ENCODE results near the gene SV2C. TPM values are rescaled to one million over a fixed set of nuclear protein-coding genes. Genes with fewer than 3 reads are reported as not detected.

The SV2C gene
- total and polyA plus RNA-seq, 2 of the 13 experiments (the other 11 are each of a cell fraction or from before 2014, with no cell fraction given), result not detected

GRCh38 chr5:76371960-76372322, 288.8 kb downstream of the SV2C start:
- intact Hi-C loops (cut with micrococcal nuclease; ENCODE audit: unreplicated experiment), result no loop called here
- TF ChIP-seq ELF3 (CRISPR knock-in tag; IDR thresholded peaks at IDR 0.05) (no peak), NCOA1 (CRISPR knock-in tag; IDR thresholded peaks at IDR 0.05) (no peak), ZNF30 (CRISPR knock-in tag; IDR thresholded peaks at IDR 0.05) (no peak), ZEB1 (IDR thresholded peaks at IDR 0.05; ENCODE audit: insufficient replicate concordance, low read depth) (no peak), SALL1 (CRISPR knock-in tag; IDR thresholded peaks at IDR 0.05) (peak; percentile 34), SAFB2 (CRISPR knock-in tag; IDR thresholded peaks at IDR 0.05; ENCODE audit: borderline replicate concordance, low read depth) (no peak), ZBTB3 (CRISPR knock-in tag; IDR thresholded peaks at IDR 0.05; ENCODE audit: borderline replicate concordance, low read depth) (no peak), ZFP37 (CRISPR knock-in tag; IDR thresholded peaks at IDR 0.05; ENCODE audit: borderline replicate concordance) (no peak), ZNF362 (CRISPR knock-in tag; IDR thresholded peaks at IDR 0.05; ENCODE audit: borderline replicate concordance) (0 out of 2 replicates have a peak, but pooled peaks have one; percentile 49), ZMAT3 (CRISPR knock-in tag; conservative IDR thresholded peaks at IDR 0.05) (no peak), ZNF773 (CRISPR knock-in tag; IDR thresholded peaks at IDR 0.05; ENCODE audit: borderline replicate concordance) (no peak), ZNF432 (CRISPR knock-in tag; IDR thresholded peaks at IDR 0.05; ENCODE audit: borderline replicate concordance) (no peak), RCOR2 (CRISPR knock-in tag; IDR thresholded peaks at IDR 0.05) (no peak), RARA (CRISPR knock-in tag; IDR thresholded peaks at IDR 0.05) (peak; percentile 48; the same call in 1 of the 2 replicates), ELF4 (CRISPR knock-in tag; IDR thresholded peaks at IDR 0.05; ENCODE audit: borderline replicate concordance) (no peak), ZNF841 (CRISPR knock-in tag; IDR thresholded peaks at IDR 0.05; ENCODE audit: borderline replicate concordance) (no peak), PRPF4 (IDR thresholded peaks at IDR 0.05; ENCODE audit: low read depth, low read length, poor library complexity, severe bottlenecking) (no peak), KDM4B (CRISPR knock-in tag; IDR thresholded peaks at IDR 0.05) (no peak), JUNB (CRISPR knock-in tag; IDR thresholded peaks at IDR 0.05; ENCODE audit: borderline replicate concordance) (no peak), ZIK1 (CRISPR knock-in tag; IDR thresholded peaks at IDR 0.05; ENCODE audit: borderline replicate concordance, low read depth) (no peak), ZNF652 (CRISPR knock-in tag; IDR thresholded peaks at IDR 0.05; ENCODE audit: borderline replicate concordance, low read depth) (no peak), RBAK (CRISPR knock-in tag; IDR thresholded peaks at IDR 0.05) (peak; percentile 92), GATAD2A (CRISPR knock-in tag; IDR thresholded peaks at IDR 0.05) (0 out of 2 replicates have a peak, but pooled peaks have one; percentile 8), ZNF333 (CRISPR knock-in tag; IDR thresholded peaks at IDR 0.05; ENCODE audit: borderline replicate concordance) (no peak), ZBTB7A (CRISPR knock-in tag; IDR thresholded peaks at IDR 0.05) (no peak), ZNF12 (CRISPR knock-in tag; IDR thresholded peaks at IDR 0.05) (peak; percentile 84), ZNF878 (CRISPR knock-in tag; IDR thresholded peaks at IDR 0.05) (no peak), SOX5 (CRISPR knock-in tag; IDR thresholded peaks at IDR 0.05; ENCODE audit: borderline replicate concordance) (no peak), ATAD3A (CRISPR knock-in tag; IDR thresholded peaks at IDR 0.05) (no peak), ZNF451 (CRISPR knock-in tag; IDR thresholded peaks at IDR 0.05) (no peak)

More at GRCh38 chr5:76371960-76372322, 288.8 kb downstream of the SV2C start:
- POLR2A ChIA-PET, result interaction anchor here (0.6 kb wide), 1 partner anchor 515 kb away, joined by 3 read pairs; no protein-coding TSS in a partner anchor
- ATAC-seq, result peak; percentile 73; the same call in 2 of the 3 replicates
- Histone ChIP-seq H3K36me3 (replicated peaks in 1 of 2; ENCODE audit: control insufficient read depth in 1 of 2, insufficient read depth in 2 of 2, low read length in 2 of 2) (no peaks in the 10 kb centered on the region), H3K4me1 (ENCODE audit: insufficient read depth, low read length) (peaks cover 41% of the 10 kb centered on the region), H3K4me3 (replicated peaks in 1 of 3; ENCODE audit: insufficient read depth in 1 of 3, low read depth in 2 of 3, low read length in 3 of 3) (peak overlapping the region; percentile 25 to 69 (median 43); a peak in 5 of 6 replicates), H3K79me2 (ENCODE audit: insufficient read depth, low read length) (no peaks in the 10 kb centered on the region), H3K4me2 (ENCODE audit: low read depth, low read length) (peak overlapping the region; percentile 92), H3K9ac (ENCODE audit: insufficient read depth, low read depth, low read length) (peak overlapping the region; percentile 38), H3K27ac (ENCODE audit: extremely low read length, insufficient read depth, low read length) (peak overlapping the region; percentile 54), H4K20me1 (ENCODE audit: insufficient read depth, low read length) (no peaks in the 10 kb centered on the region), H3K27me3 (ENCODE audit: control insufficient read depth in 1 of 2, insufficient read depth in 2 of 2, low read length in 2 of 2) (peaks cover 0 to 4% of the 10 kb centered on the region in 2 experiments; a peak in 2 of 5 replicates), H2AFZ (ENCODE audit: low read length) (no peak overlapping the region), H3K9me3 (ENCODE audit: low read length) (no peaks in the 10 kb centered on the region)
- CTCF ChIA-PET (ENCODE audit: low intra/inter-chr PET ratio, low total read pairs), result no interaction called here
- no TSS peak for BruUV-seq (replicated peaks)
- peak; percentile 45 for DNase-seq (ENCODE audit: low spot score)
- 0% methylated on average over 1 of the region's 2 CpGs for WGBS (ENCODE audit: low lambda C conversion rate)
- peak; percentile 46 for FAIRE-seq
- in situ Hi-C loops (cut with HindIII; ENCODE audit: extremely low pct_ligation_motif_present, low pct_unique_long_range_greater_than_20kb), result no loop called here
